ENCODE data around the gene TAPBP.
"Not testable (repeated sequence)": the region's sequence is repeated elsewhere in the genome, so short reads cannot be mapped to it uniquely, and the experiment has no call there.

TAPBP gene

GRCh38 chr6:33276581-33276863 is 37.4 kb downstream of the TAPBP start:
- no peak for DNase-seq (ENCODE audit: extremely low read depth, low read depth)
- TF ChIP-seq CTCF (IDR thresholded peaks at IDR 0.05; ENCODE audit: low read depth, low read length) = no peak

- not testable (repeated sequence) for DNase-seq (ENCODE audit: extremely low read depth, low read depth)
Observed at GRCh38 chr6:33275795-33276580, 37.9 kb downstream of the TAPBP start.

- no peak for TF ChIP-seq CTCF (IDR thresholded peaks at IDR 0.05; ENCODE audit: low read depth, low read length)
- no peak for DNase-seq (ENCODE audit: extremely low read depth, low read depth)
Observed at GRCh38 chr6:33273924-33274902, 39.7 kb downstream of the TAPBP start.

GRCh38 chr6:33273129-33273923 is 40.6 kb downstream of the TAPBP start:
- TF ChIP-seq CTCF (IDR thresholded peaks at IDR 0.05; ENCODE audit: low read depth, low read length) = no peak
- no peak for DNase-seq (ENCODE audit: extremely low read depth, low read depth)

- TF ChIP-seq CTCF (IDR thresholded peaks at IDR 0.05; ENCODE audit: low read depth, low read length) = no peak
- no peak for DNase-seq (ENCODE audit: extremely low read depth, low read depth)
Observed at GRCh38 chr6:33272275-33273128, 41.4 kb downstream of the TAPBP start.

- TF ChIP-seq CTCF (IDR thresholded peaks at IDR 0.05; ENCODE audit: low read depth, low read length) = no peak
- peak; percentile 99 for DNase-seq (ENCODE audit: extremely low read depth, low read depth)
Observed at GRCh38 chr6:33271468-33272274, 42.2 kb downstream of the TAPBP start, which contains the start of the genes RPS18 and VPS52. Gene RPS18, plus strand, starts transcription at chr6:33272075. Its CDS starts 45 bp downstream, at chr6:33272120. Gene VPS52, minus strand, starts transcription at chr6:33271876. Its CDS starts 201 bp downstream, at chr6:33271675.
